Right lobe of liver (tissue), 6 donors: ENCODE results near the gene ZNF304. TPM values are rescaled to one million over a fixed set of nuclear protein-coding genes. Genes with fewer than 3 reads are reported as not detected.

ENCODE experiments used
- ATAC-seq, 4 donors: fragments of 200-7000 bp; cut with Tn5 transposase; one replicate each; pipeline ENCODE4 v1.9.1; 2020; ENCODE audit warnings: mild to moderate bottlenecking in 4 of 4, moderate library complexity in 4 of 4
- DNase-seq, 3 donors: peaks; one replicate each; pipeline ENCODE4 v3.0.0-alpha.2; 2020
- H3K27ac ChIP-seq, 3 donors: fragments of 200-600 bp; one replicate each; pipeline ENCODE4 v1.8.0; 2022
- H3K27me3 ChIP-seq, 2 donors: fragments of 200-600 bp; one replicate each; pipeline ENCODE4 v1.8.0; 2022
- H3K36me3 ChIP-seq, 4 donors: fragments of 200-600 bp; sonication (generic) in 1 of 4; one replicate each; pipeline versions ENCODE4 v1.5.1 to v1.8.0; 2017 to 2022; ENCODE audit warnings: control low read depth in 1 of 4
- H3K4me1 ChIP-seq, 4 donors: fragments of 200-600 bp; sonication (generic) in 1 of 4; one replicate each; pipeline versions ENCODE4 v1.5.1 to v1.8.0; 2017 to 2022; ENCODE audit warnings: control low read depth in 1 of 4
- H3K4me3 ChIP-seq, 3 donors: fragments of 200-600 bp; one replicate each; pipeline ENCODE4 v1.8.0; 2022
- H3K9me3 ChIP-seq, 4 donors: fragments of 200-600 bp; sonication (generic) in 1 of 4; one replicate each; pipeline versions ENCODE4 v1.5.1 to v1.8.0; 2017 to 2022; ENCODE audit warnings: control low read depth in 1 of 4
- POLR2A ChIP-seq: fragments of 450-650 bp; IDR thresholded peaks from one replicate; pipeline ENCODE4 v1.6.1; 2017; ENCODE audit warnings: antibody characterized with exemption, mild to moderate bottlenecking
- WGBS: methylation state at CpG from one replicate; pipeline ENCODE4 v1.1.6; 2018; ENCODE audit warnings: low coverage, low lambda C conversion rate; ENCODE audit not compliant: insufficient coverage; ENCODE audit errors: missing lambda C conversion rate; 5-methylcytosine and 5-hydroxymethylcytosine counted together
- intact Hi-C, 2 donors: fragments of 100-400 bp; cut with DNase I; formaldehyde crosslinking; loops; one replicate each; pipeline versions ENCODE4 v1.11.2 to v1.14.1; 2022
- total RNA-seq, 6 experiments: library from RNA; depleted of rRNA in 2 of 6; stranded (reverse); fragments of >200 nt in 2 of 6; fragmentation: NEBNext Ultra II Directional in 3 of 6; extraction: Animal tissue kit (Norgen Biotek cat#: 25700) in 3 of 6; gene quantifications; one replicate each; pipeline versions ENCODE4 v1.1.0 to v1.2.4, GENCODE V29; 2016 to 2023
- TF ChIP-seq, protein P1 (sequence below), 4 donors: fragments of 200-600 bp in 3 of 4; fragments of 450-650 bp in 1 of 4; IDR thresholded peaks; one replicate each; pipeline versions ENCODE4 v1.5.1 to v1.8.0; 2016 to 2022; ENCODE audit warnings: antibody characterized with exemption in 4 of 4, mild to moderate bottlenecking in 2 of 4
- donor health status: DM: no; HTN: yes; CAD: no.
- donor health status: DM: no; HTN: no; CAD: no.
- donor health status: DM: no; HTN: no; CAD: no.
- donor health status: DM: no; HTN: yes; CAD: no.
- donor health status: DM: no; HTN: yes; CAD: no.

The ZNF304 gene
- total RNA-seq, 6 experiments from 2014 or later: 1.5 to 2.8 (median 2.1) TPM

DNA sequence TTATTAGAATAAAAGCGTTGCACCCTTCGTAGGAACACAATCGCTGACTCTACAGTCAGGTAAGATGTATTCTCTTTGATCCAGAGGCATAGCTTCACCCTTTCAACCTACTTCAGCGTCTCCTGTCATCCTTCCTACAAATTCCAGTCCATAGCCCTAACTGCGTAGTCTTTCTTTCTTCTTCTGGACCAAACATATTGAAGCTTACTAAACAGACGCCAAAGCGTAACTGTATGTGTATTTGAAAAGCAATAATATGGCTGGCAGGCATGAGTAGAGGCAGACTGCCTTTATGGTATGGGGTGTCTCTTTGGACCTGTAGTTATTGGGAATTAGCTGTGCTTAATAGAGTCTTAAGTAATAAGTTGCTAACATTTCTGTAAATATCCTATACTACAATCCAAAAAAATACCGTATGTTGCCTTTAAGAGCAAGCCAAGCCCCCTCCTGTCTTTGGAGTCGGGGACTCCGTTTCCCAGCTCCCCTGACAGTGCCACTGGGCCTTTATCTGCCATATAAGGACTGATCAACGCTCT, 38.2 kb downstream of the ZNF304 start:
- H3K27me3 ChIP-seq: no peaks in the 10 kb centered on the region
- peaks cover 0 to 17% (median 0%) of the 10 kb centered on the region in 4 donors for H3K4me1 ChIP-seq
- DNase-seq (no peak), ATAC-seq (no peak)
- H3K36me3 ChIP-seq: peaks cover 0 to 5% (median 0%) of the 10 kb centered on the region in 4 donors
- TF ChIP-seq, protein P1, sequence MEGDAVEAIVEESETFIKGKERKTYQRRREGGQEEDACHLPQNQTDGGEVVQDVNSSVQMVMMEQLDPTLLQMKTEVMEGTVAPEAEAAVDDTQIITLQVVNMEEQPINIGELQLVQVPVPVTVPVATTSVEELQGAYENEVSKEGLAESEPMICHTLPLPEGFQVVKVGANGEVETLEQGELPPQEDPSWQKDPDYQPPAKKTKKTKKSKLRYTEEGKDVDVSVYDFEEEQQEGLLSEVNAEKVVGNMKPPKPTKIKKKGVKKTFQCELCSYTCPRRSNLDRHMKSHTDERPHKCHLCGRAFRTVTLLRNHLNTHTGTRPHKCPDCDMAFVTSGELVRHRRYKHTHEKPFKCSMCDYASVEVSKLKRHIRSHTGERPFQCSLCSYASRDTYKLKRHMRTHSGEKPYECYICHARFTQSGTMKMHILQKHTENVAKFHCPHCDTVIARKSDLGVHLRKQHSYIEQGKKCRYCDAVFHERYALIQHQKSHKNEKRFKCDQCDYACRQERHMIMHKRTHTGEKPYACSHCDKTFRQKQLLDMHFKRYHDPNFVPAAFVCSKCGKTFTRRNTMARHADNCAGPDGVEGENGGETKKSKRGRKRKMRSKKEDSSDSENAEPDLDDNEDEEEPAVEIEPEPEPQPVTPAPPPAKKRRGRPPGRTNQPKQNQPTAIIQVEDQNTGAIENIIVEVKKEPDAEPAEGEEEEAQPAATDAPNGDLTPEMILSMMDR (IDR thresholded peaks at IDR 0.05): no peak
- no peak for TF ChIP-seq POLR2A
- peak overlapping the region; percentile 56 to 91 (median 74) for H3K4me3 ChIP-seq
- H3K27ac ChIP-seq: peak overlapping the region in 2 of 3 donors; percentile 33 to 68
- 54% methylated on average over 10 of the region's 11 CpGs for WGBS
- peaks cover 0 to 5% (median 0%) of the 10 kb centered on the region in 4 donors for H3K9me3 ChIP-seq
- intact Hi-C loops: no loop called here

DNA sequence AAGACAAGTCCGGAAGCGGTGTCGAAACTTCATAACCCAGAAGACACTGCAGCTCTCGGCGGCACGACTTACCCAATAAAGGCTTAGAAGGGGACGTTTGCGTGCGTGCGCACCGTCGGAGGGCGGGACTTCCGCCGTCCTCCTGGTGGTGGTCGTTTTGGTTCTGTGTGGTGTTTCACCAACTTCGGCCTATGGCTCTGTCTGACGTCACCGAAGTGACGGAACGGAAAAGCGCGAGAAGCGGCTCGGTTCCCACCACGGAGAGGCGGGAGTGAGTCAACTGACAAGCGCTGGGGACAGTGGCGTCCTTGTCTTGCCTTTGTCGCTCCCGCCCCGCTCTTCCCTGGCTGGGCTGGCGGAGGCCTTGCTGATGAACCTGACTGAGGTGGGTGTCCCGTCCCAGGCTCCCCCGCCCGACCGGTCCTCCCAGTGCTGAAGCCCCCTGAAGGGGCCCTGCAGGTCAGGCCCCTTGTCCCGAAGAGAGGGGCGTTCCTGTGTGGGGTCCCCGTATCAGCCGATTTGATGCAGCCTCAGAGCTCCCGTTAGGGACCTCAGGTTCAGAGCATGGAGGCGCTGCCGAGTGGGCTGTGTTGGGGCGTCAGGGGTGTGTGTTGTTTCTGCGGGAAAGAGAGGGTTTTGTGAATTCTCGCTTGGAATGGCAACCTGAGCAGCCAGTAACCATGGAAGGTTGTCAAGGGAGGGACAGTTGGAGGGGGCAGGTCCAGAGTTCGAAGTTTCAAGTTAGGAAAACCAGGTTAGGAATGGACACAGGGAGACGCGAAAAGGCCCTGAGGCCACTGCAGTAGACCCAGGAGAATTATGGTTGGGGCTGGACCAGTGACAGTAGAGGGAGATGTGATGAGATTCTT, 38.9 kb downstream of the ZNF304 start, which contains the start of gene ZNF548:
TSS of gene ZNF548 (plus strand) at position 125 of the 869 bp plus-strand sequence. CDS start at position 371, 246 bp downstream.
- no peaks in the 10 kb centered on the region for H3K27me3 ChIP-seq
- peak; percentile 92 to 95 (median 94) for DNase-seq
- H3K9me3 ChIP-seq: peaks cover 0 to 5% (median 0%) of the 10 kb centered on the region in 4 donors
- peaks cover 0 to 17% (median 0%) of the 10 kb centered on the region in 4 donors for H3K4me1 ChIP-seq
- WGBS: 2% methylated on average over 13 of the region's 50 CpGs
- peak within 1 kb of the TSS; percentile 67 to 82 (median 68) for H3K27ac ChIP-seq
- peak within 1 kb of the TSS; percentile 56 to 91 (median 74) for H3K4me3 ChIP-seq
- intact Hi-C loops: no loop called here
- peaks cover 0 to 8% (median 0%) of the 10 kb centered on the region in 4 donors for H3K36me3 ChIP-seq
- peak; percentile 46 for TF ChIP-seq POLR2A
- TF ChIP-seq, protein P1 (IDR thresholded peaks at IDR 0.05): peak in 2 of 4 donors; percentile 5 to 20
- ATAC-seq: peak; percentile 99

- no peak overlapping the region for H3K4me3 ChIP-seq
- H3K9me3 ChIP-seq: peaks cover 0 to 17% (median 5%) of the 10 kb centered on the region in 4 donors
- DNase-seq (no peak), ATAC-seq (peak in 1 of 4 donors; percentile 27)
- intact Hi-C loops: no loop called here
- H3K27me3 ChIP-seq: no peaks in the 10 kb centered on the region
- peaks cover 0 to 8% (median 0%) of the 10 kb centered on the region in 4 donors for H3K4me1 ChIP-seq
- peaks cover 0 to 28% (median 9%) of the 10 kb centered on the region in 4 donors for H3K36me3 ChIP-seq
- no peak for TF ChIP-seq POLR2A
- 100% methylated on average over 1 of the region's 5 CpGs for WGBS
- H3K27ac ChIP-seq: no peak overlapping the region
Observed at GRCh38 chr19:57395710-57396109, 44.6 kb downstream of the ZNF304 start.

DNA sequence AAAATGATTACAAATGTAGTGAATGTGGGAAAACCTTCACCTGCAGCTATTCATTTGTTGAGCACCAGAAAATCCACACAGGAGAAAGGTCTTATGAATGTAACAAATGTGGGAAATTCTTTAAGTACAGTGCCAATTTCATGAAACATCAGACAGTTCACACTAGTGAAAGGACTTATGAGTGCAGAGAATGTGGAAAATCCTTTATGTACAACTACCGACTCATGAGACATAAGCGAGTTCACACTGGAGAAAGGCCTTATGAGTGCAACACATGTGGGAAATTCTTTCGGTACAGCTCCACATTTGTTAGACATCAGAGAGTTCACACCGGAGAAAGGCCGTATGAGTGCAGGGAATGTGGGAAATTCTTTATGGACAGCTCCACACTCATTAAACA, 47.8 kb downstream of the ZNF304 start:
- intact Hi-C loops: no loop called here
- Histone ChIP-seq H3K4me1 (no peaks in the 10 kb centered on the region), H3K27me3 (no peaks in the 10 kb centered on the region), H3K36me3 (peaks cover 0 to 27% (median 9%) of the 10 kb centered on the region in 4 donors), H3K9me3 (peaks cover 0 to 22% (median 8%) of the 10 kb centered on the region in 4 donors), H3K27ac (no peak overlapping the region), H3K4me3 (no peak overlapping the region)
- no peak for DNase-seq
- 87% methylated on average over 4 of the region's 5 CpGs for WGBS
- TF ChIP-seq, protein P1 (IDR thresholded peaks at IDR 0.05): no peak
- no peak for TF ChIP-seq POLR2A
- ATAC-seq: no peak
